ENCODE measurements around the gene PRICKLE4. TPM values are rescaled to one million over a fixed set of nuclear protein-coding genes. Genes with fewer than 3 reads are reported as not detected.
A peak's percentile ranks its signal among the peaks of the same experiment; 100 is the strongest.

Gene PRICKLE4
- total and polyA plus RNA-seq, 2 donors (not counting 1 experiment from before 2014, with no cell fraction given) = 0.60 TPM; not detected in 1

DNA sequence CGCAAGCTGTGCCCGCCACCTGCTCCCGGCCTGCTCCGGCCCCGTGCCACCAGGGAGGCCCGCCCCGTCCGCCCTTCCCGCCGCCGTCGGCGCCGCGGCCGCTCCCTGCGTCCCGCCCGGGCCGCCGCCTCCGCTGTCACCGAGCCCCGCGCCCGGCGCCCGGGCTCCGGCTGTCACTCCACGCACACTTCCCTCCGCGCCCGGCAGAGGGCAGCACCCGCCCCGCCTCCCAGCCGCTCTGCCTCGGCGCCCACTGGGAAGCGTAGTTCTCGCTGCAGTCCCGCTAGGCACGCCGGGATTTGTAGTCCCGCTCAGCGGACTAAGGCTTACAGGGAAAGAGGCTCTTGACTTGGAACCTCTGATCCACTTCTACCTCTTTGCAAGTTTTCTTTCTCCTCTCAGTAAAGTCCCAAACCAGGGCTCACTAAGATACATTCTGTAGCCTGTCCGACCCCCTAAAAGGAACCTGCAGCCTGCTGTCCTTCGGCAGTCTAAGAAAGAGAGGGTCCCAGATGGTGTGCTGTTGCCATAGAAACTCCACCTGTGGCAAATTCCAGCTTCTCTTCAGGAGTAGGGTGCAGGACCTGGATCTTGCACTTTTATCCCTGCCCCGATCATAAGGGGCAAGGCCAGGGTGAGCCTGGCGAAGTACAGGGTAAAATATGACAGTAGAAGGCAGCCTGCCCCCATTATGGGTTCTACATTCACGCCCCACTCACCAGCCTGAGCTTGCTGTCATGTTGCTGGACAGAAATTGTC lies 45.0 kb upstream of the PRICKLE4 start, which contains the start of gene TFEB:
Gene TFEB (minus strand): TSS at position 182 of the 759 bp plus-strand sequence. CDS start 44,395 bp downstream, outside the sequence.
- peak; percentile 51 for ATAC-seq (ENCODE audit: low read depth)
- TF ChIP-seq EZH2 (IDR thresholded peaks at IDR 0.05; ENCODE audit: borderline replicate concordance, insufficient read depth, low read depth, low read length, poor library complexity, severe bottlenecking) = no peak
- TF ChIP-seq, protein P1, sequence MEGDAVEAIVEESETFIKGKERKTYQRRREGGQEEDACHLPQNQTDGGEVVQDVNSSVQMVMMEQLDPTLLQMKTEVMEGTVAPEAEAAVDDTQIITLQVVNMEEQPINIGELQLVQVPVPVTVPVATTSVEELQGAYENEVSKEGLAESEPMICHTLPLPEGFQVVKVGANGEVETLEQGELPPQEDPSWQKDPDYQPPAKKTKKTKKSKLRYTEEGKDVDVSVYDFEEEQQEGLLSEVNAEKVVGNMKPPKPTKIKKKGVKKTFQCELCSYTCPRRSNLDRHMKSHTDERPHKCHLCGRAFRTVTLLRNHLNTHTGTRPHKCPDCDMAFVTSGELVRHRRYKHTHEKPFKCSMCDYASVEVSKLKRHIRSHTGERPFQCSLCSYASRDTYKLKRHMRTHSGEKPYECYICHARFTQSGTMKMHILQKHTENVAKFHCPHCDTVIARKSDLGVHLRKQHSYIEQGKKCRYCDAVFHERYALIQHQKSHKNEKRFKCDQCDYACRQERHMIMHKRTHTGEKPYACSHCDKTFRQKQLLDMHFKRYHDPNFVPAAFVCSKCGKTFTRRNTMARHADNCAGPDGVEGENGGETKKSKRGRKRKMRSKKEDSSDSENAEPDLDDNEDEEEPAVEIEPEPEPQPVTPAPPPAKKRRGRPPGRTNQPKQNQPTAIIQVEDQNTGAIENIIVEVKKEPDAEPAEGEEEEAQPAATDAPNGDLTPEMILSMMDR (IDR thresholded peaks at IDR 0.05) = peak; percentile 80
- Histone ChIP-seq H3K36me3 (replicated peaks in 1 of 2; ENCODE audit: control extremely low read depth in 1 of 2, control insufficient read depth in 1 of 2, extremely low read depth in 1 of 2, insufficient read depth in 2 of 2, low read length in 1 of 2) (no peaks in the 10 kb centered on the region), H3K9me3 (ENCODE audit: control extremely low read depth in 1 of 3, control insufficient read depth in 2 of 3, insufficient read depth in 1 of 3, low read length in 2 of 3) (no peaks in the 10 kb centered on the region), H3K9ac (ENCODE audit: low read length) (peak within 1 kb of the TSS; percentile 78), H3K79me2 (ENCODE audit: control insufficient read depth, insufficient read depth, low read length) (peaks cover 33% of the 10 kb centered on the region), H2AFZ (ENCODE audit: insufficient read depth, low read depth, low read length, poor library complexity, severe bottlenecking) (peak within 1 kb of the TSS; percentile 71), H3K4me3 (ENCODE audit: control extremely low read depth in 1 of 5, extremely low read depth in 1 of 5, insufficient read depth in 1 of 5, low read depth in 2 of 5, low read length in 4 of 5) (peak within 1 kb of the TSS in 4 of 5 experiments; percentile 68 to 89 (median 80)), H4K20me1 (ENCODE audit: control insufficient read depth, insufficient read depth, low read length, poor library complexity, severe bottlenecking) (peaks cover 1% of the 10 kb centered on the region), H3K4me1 (ENCODE audit: control insufficient read depth in 2 of 2, insufficient read depth in 2 of 2, low read length in 2 of 2) (peaks cover 24 to 37% of the 10 kb centered on the region in 2 donors), H3K27ac (ENCODE audit: low read length in 2 of 2) (peak within 1 kb of the TSS; percentile 81 to 89), H3K27me3 (replicated peaks in 1 of 4; ENCODE audit: control extremely low read depth in 1 of 4, control insufficient read depth in 3 of 4, insufficient read depth in 4 of 4, low read length in 3 of 4) (no peaks in the 10 kb centered on the region), H3K4me2 (replicated peaks; ENCODE audit: low read depth, low read length, poor library complexity, severe bottlenecking) (peak within 1 kb of the TSS; percentile 90)
- ChIA-PET POLR2A (interaction anchor here (0.6 to 9.4 kb wide), 8 partner anchors 13 to 401 kb away, joined by 3 to 342 read pairs (median 20); partner anchors contain the start of genes BYSL, MED20 and TOMM6), CTCF (interaction anchor here (0.7 to 7.9 kb wide), 9 partner anchors 9 to 132 kb away, joined by 3 to 303 read pairs (median 18); partner anchors contain the start of gene TOMM6)
- Mint-ChIP-seq H3K27ac (peak within 1 kb of the TSS; percentile 95), H3K27me3 (no peaks in the 10 kb centered on the region), H3K4me1 (peaks cover 33% of the 10 kb centered on the region), H3K4me3 (peak within 1 kb of the TSS; percentile 93), H3K9me3 (ENCODE audit: insufficient read depth) (no peaks in the 10 kb centered on the region)
- WGBS (ENCODE audit: insufficient coverage) = 8% methylated on average over 50 of the region's 50 CpGs
- DNase-seq = peak; percentile 94
- intact Hi-C loops (cut with micrococcal nuclease) = loop anchor here (1.0 kb wide), 6 partner anchors 29 to 315 kb away; partner anchors contain the start of genes BYSL, MED20, PRICKLE4 and TAF8

Data from B cell (primary cell).